GM18520 (cell line): Measurements from ENCODE around the gene FAM204A.
A peak's percentile ranks its signal among the peaks of the same experiment; 100 is the strongest.

Experiments
- ATAC-seq: cut with Tn5 transposase; IDR thresholded peaks from one replicate; pipeline ENCODE4 v1.9.1; 2021; ENCODE audit not compliant: unreplicated experiment

The FAM204A gene

GRCh38 chr10:118341791-118342637 lies at the start of gene FAM204A:
FAM204A (minus strand) TSS chr10:118342324; CDS start chr10:118336415, 5,909 bp downstream.
- ATAC-seq, result peak; percentile 100

GRCh38 chr10:118383699-118384098 lies 41.6 kb upstream of the FAM204A start:
- ATAC-seq, result no peak

GRCh38 chr10:118383063-118383689 lies 41.1 kb upstream of the FAM204A start:
- no peak for ATAC-seq

- ATAC-seq, result no peak
Measured at GRCh38 chr10:118374404-118374803, 32.3 kb upstream of the FAM204A start.

GRCh38 chr10:118373786-118374185 lies 31.7 kb upstream of the FAM204A start:
- ATAC-seq, result no peak

- no peak for ATAC-seq
Measured at GRCh38 chr10:118370499-118370898, 28.4 kb upstream of the FAM204A start.

GRCh38 chr10:118369641-118370205 lies 27.6 kb upstream of the FAM204A start:
- no peak for ATAC-seq

GRCh38 chr10:118365702-118366101 lies 23.6 kb upstream of the FAM204A start:
- no peak for ATAC-seq

GRCh38 chr10:118362103-118362502 lies 20.0 kb upstream of the FAM204A start:
- ATAC-seq, result no peak

- no peak for ATAC-seq
Measured at GRCh38 chr10:118358327-118358726, 16.2 kb upstream of the FAM204A start.

- no peak for ATAC-seq
Measured at GRCh38 chr10:118357841-118358240, 15.7 kb upstream of the FAM204A start.

- no peak for ATAC-seq
Measured at GRCh38 chr10:118356628-118357027, 14.5 kb upstream of the FAM204A start.

- ATAC-seq, result no peak
Measured at GRCh38 chr10:118355234-118355633, 13.1 kb upstream of the FAM204A start.

GRCh38 chr10:118349235-118349634 lies 7.1 kb upstream of the FAM204A start:
- no peak for ATAC-seq

GRCh38 chr10:118343549-118343948 lies 1.4 kb upstream of the FAM204A start:
- no peak for ATAC-seq

GRCh38 chr10:118343115-118343514 lies 991 bp upstream of the FAM204A start:
- ATAC-seq, result no peak

GRCh38 chr10:118342638-118343020 lies 505 bp upstream of the FAM204A start:
- no peak for ATAC-seq

- no peak for ATAC-seq
Measured at GRCh38 chr10:118340486-118340885, 1.6 kb downstream of the FAM204A start.

- no peak for ATAC-seq
Measured at GRCh38 chr10:118339111-118339510, 3.0 kb downstream of the FAM204A start.

- ATAC-seq, result no peak
Measured at GRCh38 chr10:118337356-118337755, 4.8 kb downstream of the FAM204A start.

- ATAC-seq, result no peak
Measured at GRCh38 chr10:118333871-118334270, 8.3 kb downstream of the FAM204A start.
